ENCODE data around the gene SFRP5.

The SFRP5 gene

DNA sequence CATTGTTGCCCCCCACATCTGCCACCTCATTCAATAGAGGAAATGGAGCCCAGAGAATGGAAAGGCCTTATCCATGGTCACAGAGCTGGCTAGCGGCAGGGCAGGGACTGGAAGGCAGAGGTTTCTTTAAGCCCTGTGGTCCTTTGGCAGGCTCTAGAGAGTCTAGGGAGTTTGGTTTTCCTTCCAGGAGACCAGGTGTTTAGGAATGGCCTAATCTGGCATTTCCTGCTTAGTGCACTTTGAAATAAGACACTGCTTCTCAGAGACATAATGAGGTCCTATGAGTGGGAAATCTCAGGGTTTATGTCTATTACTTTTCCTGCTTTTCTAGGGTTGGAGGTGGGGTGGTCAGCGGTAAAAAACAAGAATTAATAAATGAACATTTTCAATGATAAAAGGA is 52.2 kb downstream of the SFRP5 start:
- peaks cover 2% of the 10 kb centered on the region for H3K4me1 Mint-ChIP-seq (ENCODE audit: low read depth)
- H3K27me3 Mint-ChIP-seq = no peaks in the 10 kb centered on the region
- H3K4me3 Mint-ChIP-seq = no peak overlapping the region
- H3K27ac Mint-ChIP-seq = no peak overlapping the region
- no peaks in the 10 kb centered on the region for H3K36me3 Mint-ChIP-seq
- H3K9me3 Mint-ChIP-seq (ENCODE audit: low read depth) = no peaks in the 10 kb centered on the region

DNA sequence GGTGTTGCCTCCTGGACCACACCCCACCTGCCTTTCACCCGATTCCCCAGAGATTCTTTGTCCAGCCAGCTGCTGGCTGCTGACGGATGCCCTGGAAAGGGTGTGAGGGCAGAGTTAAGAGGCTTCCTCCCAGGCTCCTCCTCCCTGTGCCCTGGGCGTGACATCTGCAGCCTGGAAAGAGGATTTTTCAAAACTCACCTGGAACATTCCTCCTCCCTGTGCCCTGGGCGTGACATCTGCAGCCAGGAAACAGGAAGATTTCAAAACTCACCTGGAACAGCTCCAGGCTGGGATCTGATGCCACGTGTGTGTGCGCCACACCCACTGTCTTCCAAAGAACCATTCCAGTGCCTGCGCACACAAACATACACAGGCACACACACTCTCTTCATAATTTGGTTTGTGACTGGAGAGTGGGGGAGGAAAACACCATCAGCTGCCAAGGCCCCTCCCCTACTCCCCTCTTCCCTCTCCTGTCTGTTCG is 53.1 kb downstream of the SFRP5 start:
- Mint-ChIP-seq H3K27ac (no peak overlapping the region), H3K4me1 (ENCODE audit: low read depth) (peaks cover 5% of the 10 kb centered on the region), H3K9me3 (ENCODE audit: low read depth) (no peaks in the 10 kb centered on the region), H3K4me3 (no peak overlapping the region), H3K27me3 (no peaks in the 10 kb centered on the region), H3K36me3 (no peaks in the 10 kb centered on the region)

DNA sequence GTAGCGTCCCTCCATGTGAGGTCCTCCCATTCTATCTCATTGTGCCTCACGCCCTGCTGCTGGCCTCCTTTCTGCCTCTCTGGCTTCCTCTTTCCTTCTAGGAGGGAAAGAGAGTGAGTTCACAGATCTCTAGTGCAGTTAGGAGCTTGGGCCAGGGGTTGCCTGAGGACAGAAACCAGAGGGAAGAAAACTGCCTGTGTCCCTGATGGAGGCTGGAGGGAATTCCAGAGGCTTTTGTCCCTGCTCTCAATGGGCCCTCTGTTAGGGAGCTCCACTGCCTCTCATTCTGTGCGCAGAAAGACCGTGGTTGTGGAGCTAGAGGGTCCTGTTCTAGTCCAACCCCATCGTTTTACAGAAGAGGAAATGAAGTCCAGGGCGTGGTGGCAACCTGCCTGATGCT is 53.6 kb downstream of the SFRP5 start:
- H3K9me3 Mint-ChIP-seq (ENCODE audit: low read depth) = no peaks in the 10 kb centered on the region
- no peak overlapping the region for H3K4me3 Mint-ChIP-seq
- no peak overlapping the region for H3K27ac Mint-ChIP-seq
- no peaks in the 10 kb centered on the region for H3K36me3 Mint-ChIP-seq
- H3K4me1 Mint-ChIP-seq (ENCODE audit: low read depth) = peaks cover 5% of the 10 kb centered on the region
- no peaks in the 10 kb centered on the region for H3K27me3 Mint-ChIP-seq

DNA sequence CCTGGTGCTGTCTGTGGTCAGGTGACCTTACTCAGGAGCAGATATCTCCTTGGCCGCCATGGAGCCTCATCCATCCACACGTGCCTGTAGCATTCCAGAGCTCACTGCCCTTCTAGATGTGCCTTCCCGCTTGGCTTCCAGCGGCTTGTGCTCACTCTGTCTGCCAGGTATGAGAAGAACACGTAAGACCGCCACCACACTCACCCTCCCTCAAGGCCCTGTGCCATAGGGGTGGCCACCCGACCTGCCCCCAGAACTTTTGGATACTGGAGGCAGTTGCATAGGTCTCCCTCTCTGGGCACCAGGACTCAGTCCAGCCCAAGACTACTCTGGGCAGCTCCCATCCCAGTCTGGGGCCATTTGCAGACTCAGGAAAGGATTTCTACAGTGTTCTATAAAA is 54.2 kb downstream of the SFRP5 start:
- Mint-ChIP-seq H3K4me3 (no peak overlapping the region), H3K4me1 (ENCODE audit: low read depth) (peaks cover 9% of the 10 kb centered on the region), H3K9me3 (ENCODE audit: low read depth) (no peaks in the 10 kb centered on the region), H3K36me3 (no peaks in the 10 kb centered on the region), H3K27me3 (peaks cover 3% of the 10 kb centered on the region), H3K27ac (no peak overlapping the region)

Data from activated naive CD8-positive, alpha-beta T cell (primary cell).